AG09309 (cell line): Measurements from ENCODE around the gene OTUD1.
A peak's percentile ranks its signal among the peaks of the same experiment; 100 is the strongest.

Experiments used
- DNase-seq: peaks from one replicate; pipeline ENCODE4 v3.0.0-alpha.2; 2010; ENCODE audit warnings: low read depth
- H3K4me3 ChIP-seq: 2 replicates; pipeline ENCODE4 v1.5.1; 2011; ENCODE audit warnings: mild to moderate bottlenecking, low read depth, low read length, moderate library complexity; ENCODE audit not compliant: control insufficient read depth
- CTCF ChIP-seq: IDR thresholded peaks from 2 replicates; pipeline ENCODE4 v1.5.1; 2011; ENCODE audit warnings: mild to moderate bottlenecking, low read depth, low read length, inconsistent platforms; ENCODE audit not compliant: insufficient read depth, control insufficient read depth; ENCODE audit errors: missing control alignments

The OTUD1 gene

GRCh38 chr10:23433701-23434100, 5.2 kb upstream of the OTUD1 start:
- no peak for DNase-seq
- TF ChIP-seq CTCF = no peak
- H3K4me3 ChIP-seq = no peak overlapping the region

- no peak for TF ChIP-seq CTCF
- DNase-seq = no peak
These were observed 3.5 kb upstream of the OTUD1 start for GRCh38 chr10:23435378-23435777.

GRCh38 chr10:23436983-23437382, 1.9 kb upstream of the OTUD1 start:
- H3K4me3 ChIP-seq = no peak overlapping the region
- DNase-seq = no peak
- no peak for TF ChIP-seq CTCF

More at GRCh38 chr10:23435378-23435777, 3.5 kb upstream of the OTUD1 start:
- no peak overlapping the region for H3K4me3 ChIP-seq

- TF ChIP-seq CTCF = no peak
- no peak for DNase-seq
- H3K4me3 ChIP-seq = peak overlapping the region; percentile 60
These were observed 820 bp upstream of the OTUD1 start for GRCh38 chr10:23437963-23438546.

- DNase-seq = no peak
These were observed 631 bp downstream of the OTUD1 start for GRCh38 chr10:23439452-23439960.

GRCh38 chr10:23439961-23440889, 1.4 kb downstream of the OTUD1 start:
- no peak for TF ChIP-seq CTCF
- peak; percentile 3 for DNase-seq
- peak overlapping the region; percentile 51 for H3K4me3 ChIP-seq

More at GRCh38 chr10:23439452-23439960, 631 bp downstream of the OTUD1 start:
- H3K4me3 ChIP-seq = peak overlapping the region; percentile 51
- TF ChIP-seq CTCF = no peak
